DND-41 (cell line): Measurements from ENCODE around the gene FNDC3B.

ENCODE experiments used
- ATAC-seq: fragments of 200-7000 bp; cut with Tn5 transposase; 3 replicates; pipeline ENCODE4 v1.9.1; 2021; ENCODE audit warnings: low read depth; ENCODE audit not compliant: insufficient read depth
- DNase-seq: peaks from one replicate; pipeline ENCODE4 v3.0.0-alpha.2; 2020
- H2AFZ ChIP-seq: 2 replicates; pipeline ENCODE4 v1.6.0; 2012; ENCODE audit warnings: low read depth, low read length
- H3K27ac ChIP-seq: 2 replicates; pipeline ENCODE4 v1.5.1; 2012; ENCODE audit warnings: low read length, inconsistent platforms
- H3K27me3 ChIP-seq: fragments of 200-600 bp; sonication (generic); 2 replicates; pipeline ENCODE4 v1.6.0; 2012; ENCODE audit warnings: low read length, mild to moderate bottlenecking, inconsistent platforms; ENCODE audit not compliant: insufficient read depth, poor library complexity
- H3K36me3 ChIP-seq: 2 replicates; pipeline ENCODE4 v1.5.1; 2012; ENCODE audit warnings: low read length, inconsistent platforms; ENCODE audit not compliant: insufficient read depth
- H3K4me1 ChIP-seq: 2 replicates; pipeline ENCODE4 v1.5.1; 2012; ENCODE audit warnings: mild to moderate bottlenecking, low read length; ENCODE audit not compliant: insufficient read depth
- H3K4me2 ChIP-seq: 2 replicates; pipeline ENCODE4 v1.6.0; 2012; ENCODE audit warnings: mild to moderate bottlenecking, moderate library complexity, low read length, inconsistent platforms; ENCODE audit not compliant: insufficient read depth
- H3K4me3 ChIP-seq, 2 experiments: fragments of 200-600 bp in 1 of 2; shearing (Covaris generic) in 1 of 2; 2 replicates each; pipeline ENCODE4 v1.5.1; 2012 to 2016; ENCODE audit warnings: inconsistent platforms in 2 of 2, low read length in 2 of 2, mild to moderate bottlenecking in 2 of 2, low read depth in 1 of 2, moderate library complexity in 1 of 2
- H3K79me2 ChIP-seq: 2 replicates; pipeline ENCODE4 v1.6.0; 2012; ENCODE audit warnings: low read length, inconsistent platforms; ENCODE audit not compliant: insufficient read depth
- H3K9ac ChIP-seq: 2 replicates; pipeline ENCODE4 v1.6.0; 2012; ENCODE audit warnings: low read depth, mild to moderate bottlenecking, inconsistent platforms, low read length, moderate library complexity
- H3K9me3 ChIP-seq: 2 replicates; pipeline ENCODE4 v1.5.1; 2012; ENCODE audit warnings: low read length, moderate library complexity, mild to moderate bottlenecking, inconsistent platforms; ENCODE audit not compliant: insufficient read depth, severe bottlenecking
- H4K20me1 ChIP-seq: 2 replicates; pipeline ENCODE4 v1.6.0; 2012; ENCODE audit warnings: low read length; ENCODE audit not compliant: insufficient read depth
- EZH2 ChIP-seq: IDR thresholded peaks from 3 replicates; pipeline ENCODE4 v1.6.1; 2012; ENCODE audit warnings: borderline replicate concordance, low read depth, mild to moderate bottlenecking, moderate library complexity, low read length, inconsistent platforms; ENCODE audit not compliant: severe bottlenecking
- TF ChIP-seq, protein P1 (sequence below): IDR thresholded peaks from 2 replicates; pipeline ENCODE4 v1.5.1; 2012; ENCODE audit warnings: borderline replicate concordance, low read length, moderate library complexity, mild to moderate bottlenecking; ENCODE audit not compliant: poor library complexity, severe bottlenecking; ENCODE audit errors: extremely low read depth

FNDC3B gene

DNA sequence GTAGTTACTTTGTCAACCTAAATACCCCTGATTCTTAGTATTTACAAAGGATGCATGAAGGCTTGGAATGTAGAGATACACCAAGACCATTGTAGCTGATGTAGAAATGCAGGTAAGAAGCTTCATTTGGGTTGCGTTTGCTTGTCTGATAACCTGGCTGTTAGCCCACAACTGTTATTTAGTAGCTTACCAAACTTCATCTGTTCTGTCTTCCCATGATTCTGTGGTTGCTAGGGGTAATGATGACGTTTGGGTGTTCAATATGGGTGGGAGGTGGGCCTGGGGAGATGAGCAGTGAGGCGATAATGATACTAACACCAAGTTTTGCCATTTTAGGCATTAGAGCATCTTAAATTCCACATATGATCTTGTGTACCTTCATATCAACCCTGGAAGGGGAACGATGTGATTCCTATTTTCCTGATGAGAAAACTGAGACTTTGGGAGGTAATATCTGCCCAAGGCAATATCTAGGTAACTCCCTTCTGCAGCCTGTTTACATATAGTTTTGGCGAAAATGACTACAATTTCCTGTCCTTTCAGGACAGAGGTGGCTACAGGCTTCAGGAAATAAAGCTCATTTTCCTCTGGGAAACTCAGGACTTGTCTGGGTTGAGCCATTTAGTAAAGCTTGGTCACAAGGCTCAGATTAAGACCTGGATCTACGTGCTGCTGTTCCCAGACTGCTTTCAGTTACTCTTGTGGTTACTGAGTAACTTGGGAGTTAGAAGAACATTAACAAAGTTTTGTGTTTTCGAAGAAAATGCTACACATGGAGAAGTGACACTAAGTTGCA, 26.8 kb downstream of the FNDC3B start:
- no peaks in the 10 kb centered on the region for H3K79me2 ChIP-seq
- peaks cover 2% of the 10 kb centered on the region; the same call in 1 of the 2 replicates for H4K20me1 ChIP-seq
- no peaks in the 10 kb centered on the region for H3K27me3 ChIP-seq
- TF ChIP-seq, protein P1, sequence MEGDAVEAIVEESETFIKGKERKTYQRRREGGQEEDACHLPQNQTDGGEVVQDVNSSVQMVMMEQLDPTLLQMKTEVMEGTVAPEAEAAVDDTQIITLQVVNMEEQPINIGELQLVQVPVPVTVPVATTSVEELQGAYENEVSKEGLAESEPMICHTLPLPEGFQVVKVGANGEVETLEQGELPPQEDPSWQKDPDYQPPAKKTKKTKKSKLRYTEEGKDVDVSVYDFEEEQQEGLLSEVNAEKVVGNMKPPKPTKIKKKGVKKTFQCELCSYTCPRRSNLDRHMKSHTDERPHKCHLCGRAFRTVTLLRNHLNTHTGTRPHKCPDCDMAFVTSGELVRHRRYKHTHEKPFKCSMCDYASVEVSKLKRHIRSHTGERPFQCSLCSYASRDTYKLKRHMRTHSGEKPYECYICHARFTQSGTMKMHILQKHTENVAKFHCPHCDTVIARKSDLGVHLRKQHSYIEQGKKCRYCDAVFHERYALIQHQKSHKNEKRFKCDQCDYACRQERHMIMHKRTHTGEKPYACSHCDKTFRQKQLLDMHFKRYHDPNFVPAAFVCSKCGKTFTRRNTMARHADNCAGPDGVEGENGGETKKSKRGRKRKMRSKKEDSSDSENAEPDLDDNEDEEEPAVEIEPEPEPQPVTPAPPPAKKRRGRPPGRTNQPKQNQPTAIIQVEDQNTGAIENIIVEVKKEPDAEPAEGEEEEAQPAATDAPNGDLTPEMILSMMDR = no peak
- TF ChIP-seq EZH2 = no peak
- H3K9ac ChIP-seq = no peak overlapping the region
- H3K4me1 ChIP-seq = no peaks in the 10 kb centered on the region
- ATAC-seq = no peak
- no peak for DNase-seq
- no peak overlapping the region for H3K27ac ChIP-seq
- H3K4me3 ChIP-seq = no peak overlapping the region
- H2AFZ ChIP-seq = no peak overlapping the region
- H3K36me3 ChIP-seq = no peaks in the 10 kb centered on the region
- H3K9me3 ChIP-seq = no peaks in the 10 kb centered on the region
- no peak overlapping the region for H3K4me2 ChIP-seq

- H3K27me3 ChIP-seq = no peaks in the 10 kb centered on the region
- no peak for ATAC-seq
- no peaks in the 10 kb centered on the region for H3K4me1 ChIP-seq
- no peak overlapping the region for H3K4me3 ChIP-seq
- H3K9ac ChIP-seq = no peak overlapping the region
- peaks cover 2% of the 10 kb centered on the region; the same call in 1 of the 2 replicates for H4K20me1 ChIP-seq
- no peak overlapping the region for H3K27ac ChIP-seq
- no peak overlapping the region for H3K4me2 ChIP-seq
- TF ChIP-seq, protein P1 = no peak
- TF ChIP-seq EZH2 = no peak
- DNase-seq = no peak
- no peak overlapping the region for H2AFZ ChIP-seq
- H3K36me3 ChIP-seq = no peaks in the 10 kb centered on the region
- no peaks in the 10 kb centered on the region for H3K9me3 ChIP-seq
- H3K79me2 ChIP-seq = no peaks in the 10 kb centered on the region
Measured at GRCh38 chr3:172066880-172067796, 27.8 kb downstream of the FNDC3B start.

DNA sequence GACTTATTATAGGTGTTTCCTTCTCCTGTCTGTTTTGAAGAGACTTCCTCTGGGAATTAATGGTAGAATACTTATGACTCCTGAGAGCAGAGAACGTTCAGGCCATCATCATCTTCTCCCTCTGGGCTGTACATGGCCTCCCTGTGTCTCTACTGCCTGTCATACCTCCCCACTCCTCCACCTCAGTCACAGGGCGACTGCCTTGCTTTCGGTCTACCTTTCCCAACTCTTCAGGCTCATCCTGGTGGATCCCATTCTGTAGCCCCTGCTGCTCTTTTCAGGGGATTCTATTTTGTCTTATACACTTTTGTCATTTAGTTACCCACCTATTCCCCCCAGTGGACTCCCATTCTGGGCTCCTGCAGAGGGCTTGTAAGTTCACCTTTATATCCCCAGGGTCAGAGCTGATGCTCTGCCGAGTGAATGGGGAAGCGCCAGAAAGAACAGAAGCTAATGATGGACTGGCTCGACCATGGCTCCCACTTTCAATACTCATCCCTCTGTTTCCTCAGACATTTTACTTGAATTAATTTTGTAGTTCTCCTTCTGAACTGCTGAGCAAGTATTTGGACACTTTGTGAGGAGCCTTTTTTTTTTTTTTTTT, 28.6 kb downstream of the FNDC3B start:
- Histone ChIP-seq H3K4me3 (no peak overlapping the region), H3K27ac (no peak overlapping the region), H3K9me3 (no peaks in the 10 kb centered on the region), H3K36me3 (no peaks in the 10 kb centered on the region), H3K9ac (no peak overlapping the region), H3K27me3 (no peaks in the 10 kb centered on the region), H3K4me1 (no peaks in the 10 kb centered on the region), H2AFZ (no peak overlapping the region), H3K79me2 (no peaks in the 10 kb centered on the region), H3K4me2 (no peak overlapping the region), H4K20me1 (peaks cover 2% of the 10 kb centered on the region; the same call in 1 of the 2 replicates)
- ATAC-seq = no peak
- DNase-seq = no peak
- no peak for TF ChIP-seq EZH2
- TF ChIP-seq, protein P1 = no peak
